Medulla oblongata (tissue), 1 donor: ENCODE results near the gene DENND2A.
"Not testable (repeated sequence)": the region's sequence is repeated elsewhere in the genome, so short reads cannot be mapped to it uniquely, and the experiment has no call there.

Source experiments
- DNase-seq: peaks from one replicate; pipeline ENCODE4 v3.0.0-alpha.2; 2015; ENCODE audit errors: extremely low spot score

The DENND2A gene

GRCh38 chr7:140673063-140673773 lies 32.6 kb upstream of the DENND2A start:
- DNase-seq, result peak; percentile 37

- DNase-seq, result peak; percentile 61
Observed at GRCh38 chr7:140672382-140673062, 31.9 kb upstream of the DENND2A start, which contains the start of gene ADCK2. Gene ADCK2, plus strand, starts transcription at chr7:140672945. Its CDS starts 386 bp downstream, at chr7:140673331.

DNA sequence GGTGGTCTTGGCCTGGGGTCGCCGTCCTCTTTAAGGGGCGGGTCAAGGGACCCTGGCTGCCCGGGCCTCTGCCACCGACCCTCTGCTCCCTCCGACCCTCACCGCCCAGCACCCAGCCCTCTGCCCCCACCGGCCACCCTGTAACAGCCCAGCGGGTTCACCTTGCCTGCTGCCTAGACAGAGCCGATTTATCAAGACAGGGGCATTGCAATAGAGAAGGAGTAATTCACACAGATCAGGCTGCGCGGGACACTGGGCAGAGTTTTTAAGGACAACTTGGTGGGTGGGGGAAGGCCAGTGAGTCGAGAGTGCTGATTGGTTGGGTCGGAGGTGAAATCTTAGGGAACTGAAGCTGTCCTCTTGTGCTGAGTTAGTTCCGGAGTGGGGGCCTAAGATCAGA lies 31.4 kb upstream of the DENND2A start:
- DNase-seq, result peak; percentile 27

DNA sequence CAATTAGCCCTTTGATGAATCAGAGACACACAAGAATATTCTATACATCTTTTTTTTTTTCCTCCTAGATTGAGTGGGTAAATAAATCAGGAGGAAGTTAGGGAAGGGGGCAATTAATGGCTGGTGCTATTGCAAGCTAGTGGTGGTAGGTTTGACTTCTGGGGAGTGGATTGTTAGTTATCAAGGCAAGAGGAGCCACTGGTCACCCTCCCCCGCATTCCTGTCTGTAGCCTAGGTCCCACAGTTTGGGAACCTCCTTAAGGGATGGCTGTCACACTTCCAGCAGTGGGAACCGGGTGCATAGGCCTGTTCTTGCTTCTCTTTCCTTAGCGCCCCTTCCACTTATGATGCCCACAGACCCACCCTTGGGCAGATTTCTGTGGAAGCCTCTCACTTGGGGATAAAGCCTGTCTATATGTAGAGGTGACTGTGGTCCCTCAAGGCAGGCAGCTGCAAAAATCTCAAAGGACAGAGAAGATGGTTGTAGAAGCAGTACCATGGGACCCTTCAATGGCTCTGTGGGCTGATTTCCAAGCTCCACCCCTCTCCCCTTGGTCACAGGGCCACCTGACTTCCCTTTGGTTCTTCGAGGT lies 29.8 kb upstream of the DENND2A start:
- no peak for DNase-seq

GRCh38 chr7:140669862-140670261 lies 29.2 kb upstream of the DENND2A start:
- not testable (repeated sequence) for DNase-seq

- DNase-seq, result no peak
Observed at GRCh38 chr7:140669352-140669751, 28.7 kb upstream of the DENND2A start.

DNA sequence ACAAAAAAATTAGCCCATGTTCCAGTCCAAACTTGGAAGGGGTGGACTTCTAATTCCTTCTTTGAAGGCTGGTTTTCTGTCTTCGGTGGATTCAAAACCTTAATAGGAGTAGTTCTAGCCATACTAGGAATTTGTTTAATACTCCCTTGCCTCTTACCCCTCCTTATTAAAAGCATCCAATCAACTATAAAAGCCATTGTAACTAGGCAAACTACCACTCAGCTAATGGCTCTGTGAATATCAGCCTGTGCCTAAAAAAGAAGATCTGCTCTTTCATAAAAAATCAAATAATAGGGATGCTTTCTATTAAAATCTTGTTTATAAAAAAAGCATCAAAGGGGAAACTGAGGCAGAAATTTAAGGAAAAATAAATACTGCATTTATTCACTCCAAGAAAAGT lies 28.0 kb upstream of the DENND2A start:
- no peak for DNase-seq

- no peak for DNase-seq
Observed at GRCh38 chr7:140667476-140667875, 26.9 kb upstream of the DENND2A start.

- not testable (repeated sequence) for DNase-seq
Observed at GRCh38 chr7:140662938-140663337, 22.3 kb upstream of the DENND2A start.

GRCh38 chr7:140661124-140661523 lies 20.5 kb upstream of the DENND2A start:
- peak; percentile 26 for DNase-seq

GRCh38 chr7:140659856-140660255 lies 19.2 kb upstream of the DENND2A start:
- DNase-seq, result no peak

- no peak for DNase-seq
Observed at GRCh38 chr7:140657891-140658290, 17.3 kb upstream of the DENND2A start.

DNA sequence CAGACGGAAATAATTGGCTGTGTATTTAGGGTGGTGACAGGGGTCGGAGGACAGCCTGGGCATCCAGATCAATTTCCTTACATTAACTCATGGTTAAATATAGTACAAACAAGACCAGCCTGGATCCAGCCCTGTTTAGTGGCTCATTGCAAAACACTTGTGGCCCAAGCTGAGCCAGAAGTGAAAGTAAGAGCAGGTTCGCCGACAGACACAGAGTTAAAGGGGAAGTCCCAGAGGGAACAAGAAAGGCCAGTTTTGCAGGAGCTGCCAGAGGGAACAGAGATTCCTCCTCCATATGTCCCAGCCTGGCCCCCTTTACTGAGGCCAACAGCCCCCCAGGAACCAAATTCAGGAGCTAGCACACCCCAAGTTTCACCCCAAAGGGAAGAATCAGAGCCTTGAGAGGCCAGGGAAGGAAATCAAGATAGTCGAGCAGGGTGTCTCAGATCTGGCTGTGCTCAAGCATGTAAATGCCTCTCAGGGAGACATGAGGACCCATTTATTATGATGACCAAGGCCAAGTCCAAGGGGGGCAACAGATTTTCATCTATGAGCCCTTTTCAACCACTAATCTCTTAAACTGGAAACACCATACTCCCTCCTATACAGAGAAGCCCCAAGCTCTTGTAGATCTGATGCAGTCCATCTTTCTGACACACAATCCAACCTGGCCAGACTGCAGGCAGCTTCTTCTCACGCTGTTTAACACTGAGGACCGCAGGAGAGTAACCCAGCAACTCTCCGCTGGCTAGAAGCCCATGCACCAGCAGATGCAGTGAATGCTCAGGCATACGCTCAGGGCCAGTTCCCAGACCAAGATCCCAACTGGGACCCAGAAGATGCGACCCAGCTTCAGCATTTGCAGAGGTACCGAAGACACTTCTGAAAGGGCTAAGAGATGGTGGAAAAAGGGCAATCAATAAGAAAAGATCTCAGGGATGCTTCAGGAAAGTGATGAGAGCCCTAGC lies 16.2 kb upstream of the DENND2A start:
- DNase-seq, result peak; percentile 81

GRCh38 chr7:140655511-140656408 lies 15.1 kb upstream of the DENND2A start:
- no peak for DNase-seq

DNA sequence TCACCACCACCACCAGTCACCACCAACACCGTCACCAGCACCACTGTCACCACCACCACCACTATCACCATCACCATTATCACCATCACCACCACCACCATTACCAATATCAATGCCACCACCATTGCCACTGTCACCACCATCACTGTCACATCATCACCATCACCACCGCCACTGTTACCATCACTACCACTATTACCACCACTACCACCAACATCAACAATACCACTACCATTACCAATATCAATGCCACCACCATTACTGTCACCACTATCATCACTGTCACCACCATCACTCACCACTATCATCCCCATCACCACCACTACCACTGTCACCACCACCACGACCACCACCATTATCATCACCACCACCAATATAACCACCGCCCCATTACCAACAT lies 14.0 kb upstream of the DENND2A start:
- DNase-seq, result no peak

GRCh38 chr7:140654109-140654387 lies 13.4 kb upstream of the DENND2A start:
- no peak for DNase-seq

GRCh38 chr7:140653319-140654108 lies 12.9 kb upstream of the DENND2A start:
- peak; percentile 88 for DNase-seq

- no peak for DNase-seq
Observed at GRCh38 chr7:140650367-140650766, 9.8 kb upstream of the DENND2A start.

GRCh38 chr7:140649556-140650205 lies 9.1 kb upstream of the DENND2A start:
- DNase-seq, result no peak
